HG02610 (cell line): ENCODE results near the gene C11orf65.
"Not testable (repeated sequence)": the region's sequence is repeated elsewhere in the genome, so short reads cannot be mapped to it uniquely, and the experiment has no call there.

Experiments used
- ATAC-seq: cut with Tn5 transposase; IDR thresholded peaks from one replicate; pipeline ENCODE4 v1.9.1; 2021; ENCODE audit warnings: mild to moderate bottlenecking, moderate library complexity; ENCODE audit not compliant: unreplicated experiment

Gene C11orf65

GRCh38 chr11:108474664-108475463 lies 7.5 kb upstream of the C11orf65 start:
- no peak for ATAC-seq

- no peak for ATAC-seq
Measured at GRCh38 chr11:108472681-108473080, 5.4 kb upstream of the C11orf65 start.

- no peak for ATAC-seq
Measured at GRCh38 chr11:108468478-108468864, 1.1 kb upstream of the C11orf65 start.

- no peak for ATAC-seq
Measured at GRCh38 chr11:108466405-108466804, 924 bp downstream of the C11orf65 start.

- ATAC-seq: no peak
Measured at GRCh38 chr11:108453207-108453835, 14.0 kb downstream of the C11orf65 start.

- ATAC-seq: not testable (repeated sequence)
Measured at GRCh38 chr11:108441445-108441844, 25.9 kb downstream of the C11orf65 start.

GRCh38 chr11:108436594-108436993 lies 30.7 kb downstream of the C11orf65 start:
- ATAC-seq: no peak

- ATAC-seq: no peak
Measured at GRCh38 chr11:108435066-108435465, 32.3 kb downstream of the C11orf65 start.

GRCh38 chr11:108432783-108433182 lies 34.5 kb downstream of the C11orf65 start:
- ATAC-seq: no peak

- ATAC-seq: no peak
Measured at GRCh38 chr11:108431997-108432396, 35.3 kb downstream of the C11orf65 start.

GRCh38 chr11:108431370-108431769 lies 36.0 kb downstream of the C11orf65 start:
- no peak for ATAC-seq

GRCh38 chr11:108417551-108417950 lies 49.8 kb downstream of the C11orf65 start:
- not testable (repeated sequence) for ATAC-seq

- ATAC-seq: no peak
Measured at GRCh38 chr11:108414958-108415357, 52.4 kb downstream of the C11orf65 start.

GRCh38 chr11:108405706-108406105 lies 61.6 kb downstream of the C11orf65 start:
- no peak for ATAC-seq

GRCh38 chr11:108403052-108403451 lies 64.3 kb downstream of the C11orf65 start:
- no peak for ATAC-seq

- ATAC-seq: no peak
Measured at GRCh38 chr11:108402241-108402640, 65.1 kb downstream of the C11orf65 start.

- no peak for ATAC-seq
Measured at GRCh38 chr11:108398439-108398838, 68.9 kb downstream of the C11orf65 start.

GRCh38 chr11:108396672-108397071 lies 70.7 kb downstream of the C11orf65 start:
- not testable (repeated sequence) for ATAC-seq

- no peak for ATAC-seq
Measured at GRCh38 chr11:108394744-108395284, 72.5 kb downstream of the C11orf65 start.

- no peak for ATAC-seq
Measured at GRCh38 chr11:108393046-108393445, 74.3 kb downstream of the C11orf65 start.

- no peak for ATAC-seq
Measured at GRCh38 chr11:108392353-108392752, 75.0 kb downstream of the C11orf65 start.

GRCh38 chr11:108388576-108388975 lies 78.8 kb downstream of the C11orf65 start:
- no peak for ATAC-seq
